Vagina (tissue), 2 donors: ENCODE data around the gene ERAS. TPM values are rescaled to one million over a fixed set of nuclear protein-coding genes. Genes with fewer than 3 reads are reported as not detected.

Experiments
- DNase-seq, 2 donors: peaks; one replicate each; pipeline ENCODE4 v3.0.0-alpha.2; 2017; ENCODE audit errors: extremely low spot score in 2 of 2
- H3K27ac ChIP-seq: fragments of 200-600 bp; sonication (generic); one replicate; pipeline ENCODE4 v1.5.1; 2019
- H3K27me3 ChIP-seq: fragments of 200-600 bp; sonication (generic); one replicate; pipeline ENCODE4 v1.5.1; 2019
- H3K36me3 ChIP-seq, 2 donors: fragments of 200-600 bp; sonication (generic); one replicate each; pipeline ENCODE4 v1.5.1; 2017 to 2019
- H3K4me1 ChIP-seq: fragments of 200-600 bp; sonication (generic); one replicate; pipeline ENCODE4 v1.5.1; 2019
- H3K4me3 ChIP-seq, 2 donors: fragments of 200-600 bp; sonication (generic); 1 replicate in 1 of 2; 2 replicates in 1 of 2; pipeline ENCODE4 v1.5.1; 2016 to 2019
- H3K9me3 ChIP-seq: fragments of 200-600 bp; sonication (generic); one replicate; pipeline ENCODE4 v1.5.1; 2019
- POLR2A ChIP-seq, 2 donors: fragments of 450-650 bp; IDR thresholded peaks; one replicate each; pipeline ENCODE4 v1.6.1; 2017; ENCODE audit warnings: antibody characterized with exemption in 2 of 2, mild to moderate bottlenecking in 2 of 2, moderate library complexity in 2 of 2
- POLR2AphosphoS5 ChIP-seq, 2 donors: sonication (generic); formaldehyde crosslinking; IDR thresholded peaks; one replicate each; pipeline ENCODE4 v1.9.0; 2017; ENCODE audit warnings: antibody characterized with exemption in 2 of 2, mild to moderate bottlenecking in 2 of 2, low read depth in 1 of 2; ENCODE audit not compliant: insufficient read depth in 1 of 2
- intact Hi-C: fragments of 100-400 bp; cut with DNase I; formaldehyde crosslinking; loops from one replicate; pipeline ENCODE4 v1.15.1; 2023
- total RNA-seq: library from RNA; depleted of rRNA; stranded (reverse); fragments of >200 nt; gene quantifications from one replicate; pipeline ENCODE4 v1.2.3, GENCODE V29; 2016
- TF ChIP-seq, protein P1 (sequence below), 3 experiments: fragments of 450-650 bp in 2 of 3; fragments of 200-600 bp in 1 of 3; sonication (generic) in 1 of 3; IDR thresholded peaks; one replicate each; pipeline ENCODE4 v1.5.1; 2017 to 2019; ENCODE audit warnings: antibody characterized with exemption in 3 of 3, mild to moderate bottlenecking in 2 of 3, moderate library complexity in 2 of 3

The ERAS gene
- total RNA-seq, 1 donor from 2014 or later = not detected

- intact Hi-C loops = no loop called here
- TF ChIP-seq, protein P1, sequence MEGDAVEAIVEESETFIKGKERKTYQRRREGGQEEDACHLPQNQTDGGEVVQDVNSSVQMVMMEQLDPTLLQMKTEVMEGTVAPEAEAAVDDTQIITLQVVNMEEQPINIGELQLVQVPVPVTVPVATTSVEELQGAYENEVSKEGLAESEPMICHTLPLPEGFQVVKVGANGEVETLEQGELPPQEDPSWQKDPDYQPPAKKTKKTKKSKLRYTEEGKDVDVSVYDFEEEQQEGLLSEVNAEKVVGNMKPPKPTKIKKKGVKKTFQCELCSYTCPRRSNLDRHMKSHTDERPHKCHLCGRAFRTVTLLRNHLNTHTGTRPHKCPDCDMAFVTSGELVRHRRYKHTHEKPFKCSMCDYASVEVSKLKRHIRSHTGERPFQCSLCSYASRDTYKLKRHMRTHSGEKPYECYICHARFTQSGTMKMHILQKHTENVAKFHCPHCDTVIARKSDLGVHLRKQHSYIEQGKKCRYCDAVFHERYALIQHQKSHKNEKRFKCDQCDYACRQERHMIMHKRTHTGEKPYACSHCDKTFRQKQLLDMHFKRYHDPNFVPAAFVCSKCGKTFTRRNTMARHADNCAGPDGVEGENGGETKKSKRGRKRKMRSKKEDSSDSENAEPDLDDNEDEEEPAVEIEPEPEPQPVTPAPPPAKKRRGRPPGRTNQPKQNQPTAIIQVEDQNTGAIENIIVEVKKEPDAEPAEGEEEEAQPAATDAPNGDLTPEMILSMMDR (IDR thresholded peaks at IDR 0.05) = no peak
- TF ChIP-seq POLR2A (IDR thresholded peaks at IDR 0.05) (no peak), POLR2AphosphoS5 (IDR thresholded peaks at IDR 0.05; ENCODE audit: insufficient read depth in 1 of 2, low read depth in 1 of 2) (no peak)
- H3K9me3 ChIP-seq = no peaks in the 10 kb centered on the region
Observed at GRCh38 chrX:48782795-48783194, 43.5 kb upstream of the ERAS start.

GRCh38 chrX:48784726-48785125 is 41.6 kb upstream of the ERAS start:
- TF ChIP-seq POLR2A (IDR thresholded peaks at IDR 0.05) = no peak
- TF ChIP-seq POLR2AphosphoS5 (IDR thresholded peaks at IDR 0.05; ENCODE audit: insufficient read depth in 1 of 2, low read depth in 1 of 2) = no peak
- TF ChIP-seq, protein P1 (IDR thresholded peaks at IDR 0.05) = no peak
- Histone ChIP-seq H3K36me3 (no peaks in the 10 kb centered on the region), H3K4me3 (no peak overlapping the region), H3K27me3 (no peaks in the 10 kb centered on the region), H3K4me1 (no peaks in the 10 kb centered on the region), H3K27ac (no peak overlapping the region), H3K9me3 (no peaks in the 10 kb centered on the region)
- DNase-seq = no peak
- intact Hi-C loops = no loop called here

More at GRCh38 chrX:48782795-48783194, 43.5 kb upstream of the ERAS start:
- H3K27me3 ChIP-seq = no peaks in the 10 kb centered on the region
- H3K27ac ChIP-seq = no peak overlapping the region
- H3K4me3 ChIP-seq = no peak overlapping the region
- H3K4me1 ChIP-seq = no peaks in the 10 kb centered on the region
- DNase-seq = no peak
- H3K36me3 ChIP-seq = no peaks in the 10 kb centered on the region

- no peak for DNase-seq
- Histone ChIP-seq H3K4me1 (no peaks in the 10 kb centered on the region), H3K27me3 (no peaks in the 10 kb centered on the region), H3K4me3 (no peak overlapping the region), H3K36me3 (no peaks in the 10 kb centered on the region), H3K9me3 (no peaks in the 10 kb centered on the region), H3K27ac (no peak overlapping the region)
- TF ChIP-seq, protein P1 (IDR thresholded peaks at IDR 0.05) = no peak
- TF ChIP-seq POLR2AphosphoS5 (IDR thresholded peaks at IDR 0.05; ENCODE audit: insufficient read depth in 1 of 2, low read depth in 1 of 2) = no peak
- no peak for TF ChIP-seq POLR2A (IDR thresholded peaks at IDR 0.05)
- intact Hi-C loops = no loop called here
Observed at GRCh38 chrX:48785186-48785539, 41.1 kb upstream of the ERAS start.

DNA sequence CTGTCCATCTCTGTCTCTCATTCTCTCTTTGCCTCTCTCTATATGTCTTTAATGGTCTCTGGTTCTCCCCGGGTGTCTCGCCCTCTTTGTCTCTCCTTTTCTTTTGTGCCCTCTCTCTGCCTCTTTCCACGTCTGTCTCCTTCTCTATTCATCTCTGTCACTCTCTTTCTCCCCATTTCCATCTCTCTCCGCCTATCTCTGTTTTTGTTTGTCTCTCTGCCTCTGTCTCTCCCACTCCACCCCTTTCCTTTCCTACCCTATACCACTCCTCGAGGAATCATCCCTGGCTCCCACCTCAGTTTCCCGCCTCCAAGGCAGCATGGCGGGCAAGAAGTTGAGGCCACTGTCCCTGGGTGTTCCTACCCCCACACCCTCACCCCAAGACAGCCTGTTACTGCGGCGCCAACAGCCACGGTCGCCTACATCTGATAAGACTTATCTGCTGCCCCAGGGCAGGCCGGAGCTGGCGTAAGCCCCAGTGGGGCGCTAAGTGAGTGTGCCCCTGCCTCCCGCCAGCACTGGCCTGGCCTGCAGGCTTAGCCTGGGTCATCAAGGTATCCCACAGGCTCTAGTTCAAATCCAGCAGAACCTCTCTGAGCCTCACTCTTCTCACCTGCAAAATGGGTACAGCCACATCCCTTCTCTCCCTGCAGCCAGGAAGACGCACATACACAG is 40.6 kb upstream of the ERAS start:
- no peak for DNase-seq
- TF ChIP-seq, protein P1 (IDR thresholded peaks at IDR 0.05) = no peak
- no peak for TF ChIP-seq POLR2A (IDR thresholded peaks at IDR 0.05)
- TF ChIP-seq POLR2AphosphoS5 (IDR thresholded peaks at IDR 0.05; ENCODE audit: insufficient read depth in 1 of 2, low read depth in 1 of 2) = no peak
- no peaks in the 10 kb centered on the region for H3K9me3 ChIP-seq
- no peak overlapping the region for H3K27ac ChIP-seq
- intact Hi-C loops = no loop called here
- no peaks in the 10 kb centered on the region for H3K27me3 ChIP-seq
- H3K4me3 ChIP-seq = no peak overlapping the region
- H3K4me1 ChIP-seq = no peaks in the 10 kb centered on the region
- no peaks in the 10 kb centered on the region for H3K36me3 ChIP-seq

GRCh38 chrX:48786341-48786800 is 39.9 kb upstream of the ERAS start, which contains the start of gene GATA1:
TSS of gene GATA1 (plus strand) at chrX:48786590. CDS start at chrX:48791110, 4,520 bp downstream.
- TF ChIP-seq, protein P1 (IDR thresholded peaks at IDR 0.05) = no peak
- TF ChIP-seq POLR2AphosphoS5 (IDR thresholded peaks at IDR 0.05; ENCODE audit: insufficient read depth in 1 of 2, low read depth in 1 of 2) (no peak), POLR2A (IDR thresholded peaks at IDR 0.05) (no peak)
- no peak for DNase-seq
- H3K27ac ChIP-seq = no peak within 1 kb of the TSS
- no peaks in the 10 kb centered on the region for H3K4me1 ChIP-seq
- no peaks in the 10 kb centered on the region for H3K9me3 ChIP-seq
- no peaks in the 10 kb centered on the region for H3K27me3 ChIP-seq
- intact Hi-C loops = no loop called here
- H3K36me3 ChIP-seq = no peaks in the 10 kb centered on the region
- H3K4me3 ChIP-seq = no peak within 1 kb of the TSS
